Breast epithelium (tissue), 3 donors: ENCODE measurements around the gene CPA4.

ENCODE experiments used
- POLR2A ChIP-seq: fragments of 450-650 bp; IDR thresholded peaks from one replicate; pipeline ENCODE4 v1.6.1; 2016; ENCODE audit warnings: antibody characterized with exemption, mild to moderate bottlenecking, moderate library complexity
- POLR2AphosphoS5 ChIP-seq, 3 donors: sonication (generic); formaldehyde crosslinking; IDR thresholded peaks; one replicate each; pipeline ENCODE4 v1.6.1; 2017; ENCODE audit warnings: antibody characterized with exemption in 3 of 3
- TF ChIP-seq, protein P1 (sequence below), 3 donors: fragments of 450-650 bp; IDR thresholded peaks; one replicate each; pipeline ENCODE4 v1.5.1; 2016 to 2017; ENCODE audit warnings: antibody characterized with exemption in 3 of 3, mild to moderate bottlenecking in 3 of 3, moderate library complexity in 3 of 3

DNA sequence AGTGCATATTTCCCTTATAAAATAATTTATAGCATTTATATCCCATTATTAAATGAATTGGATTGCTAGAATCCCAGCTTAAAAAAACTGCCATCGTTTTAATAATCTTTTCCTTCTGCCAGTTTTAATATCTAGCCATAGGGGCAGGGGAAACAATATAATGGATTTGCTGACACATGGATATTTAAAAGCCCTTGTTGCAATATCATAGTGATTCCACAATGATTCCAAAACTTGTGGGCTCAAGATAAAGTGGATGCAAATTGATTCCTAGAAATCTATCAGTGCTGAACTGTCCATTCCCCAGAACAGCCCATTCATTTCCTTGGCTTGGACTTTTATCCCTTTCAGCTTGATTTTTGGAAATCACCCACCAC lies 23.7 kb upstream of the CPA4 start:
- TF ChIP-seq, protein P1, sequence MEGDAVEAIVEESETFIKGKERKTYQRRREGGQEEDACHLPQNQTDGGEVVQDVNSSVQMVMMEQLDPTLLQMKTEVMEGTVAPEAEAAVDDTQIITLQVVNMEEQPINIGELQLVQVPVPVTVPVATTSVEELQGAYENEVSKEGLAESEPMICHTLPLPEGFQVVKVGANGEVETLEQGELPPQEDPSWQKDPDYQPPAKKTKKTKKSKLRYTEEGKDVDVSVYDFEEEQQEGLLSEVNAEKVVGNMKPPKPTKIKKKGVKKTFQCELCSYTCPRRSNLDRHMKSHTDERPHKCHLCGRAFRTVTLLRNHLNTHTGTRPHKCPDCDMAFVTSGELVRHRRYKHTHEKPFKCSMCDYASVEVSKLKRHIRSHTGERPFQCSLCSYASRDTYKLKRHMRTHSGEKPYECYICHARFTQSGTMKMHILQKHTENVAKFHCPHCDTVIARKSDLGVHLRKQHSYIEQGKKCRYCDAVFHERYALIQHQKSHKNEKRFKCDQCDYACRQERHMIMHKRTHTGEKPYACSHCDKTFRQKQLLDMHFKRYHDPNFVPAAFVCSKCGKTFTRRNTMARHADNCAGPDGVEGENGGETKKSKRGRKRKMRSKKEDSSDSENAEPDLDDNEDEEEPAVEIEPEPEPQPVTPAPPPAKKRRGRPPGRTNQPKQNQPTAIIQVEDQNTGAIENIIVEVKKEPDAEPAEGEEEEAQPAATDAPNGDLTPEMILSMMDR (IDR thresholded peaks at IDR 0.05): no peak
- no peak for TF ChIP-seq POLR2A
- TF ChIP-seq POLR2AphosphoS5 (IDR thresholded peaks at IDR 0.05): no peak
